ENCODE results near the gene SLC16A3. TPM values are rescaled to one million over a fixed set of nuclear protein-coding genes. Genes with fewer than 3 reads are reported as not detected.

SLC16A3 gene
- total and polyA plus RNA-seq, 8 donors, result 4.9 to 87.9 (median 37.7) TPM

- intact Hi-C loops (cut with DNase I; ENCODE audit: low total_unique reads), result no loop called here
- Histone ChIP-seq H3K4me1 (peaks cover 84 to 100% (median 95%) of the 10 kb centered on the region in 4 donors), H3K36me3 (peaks cover 26 to 76% (median 47%) of the 10 kb centered on the region in 4 donors), H3K9me3 (no peaks in the 10 kb centered on the region), H3K27me3 (no peaks in the 10 kb centered on the region), H3K4me3 (peak overlapping the region in 2 of 4 donors; percentile 25 to 28), H3K27ac (peak overlapping the region; percentile 58 to 86 (median 77))
- DNase-seq, result no peak
- WGBS, 5 donors, result 61 to 76% (median 70%) methylated on average over 9 to 17 of the region's 17 CpGs
- TF ChIP-seq CTCF (IDR thresholded peaks at IDR 0.05), result no peak
- TF ChIP-seq POLR2A (IDR thresholded peaks at IDR 0.05), result no peak
- TF ChIP-seq EP300 (IDR thresholded peaks at IDR 0.05), result no peak
- TF ChIP-seq POLR2AphosphoS5 (IDR thresholded peaks at IDR 0.05), result no peak
These were observed 10.6 kb downstream of the SLC16A3 start for GRCh38 chr17:82239401-82239925.

GRCh38 chr17:82239926-82240505 lies 11.2 kb downstream of the SLC16A3 start:
- no peak overlapping the region for H3K4me3 ChIP-seq
- H3K27ac ChIP-seq, result peak overlapping the region; percentile 58 to 86 (median 77)
- no peaks in the 10 kb centered on the region for H3K9me3 ChIP-seq
- peaks cover 31 to 81% (median 52%) of the 10 kb centered on the region in 4 donors for H3K36me3 ChIP-seq
- H3K27me3 ChIP-seq, result no peaks in the 10 kb centered on the region
- 69 to 83% (median 73%) methylated on average over 21 to 22 of the region's 22 CpGs for WGBS, 5 donors
- no peak for TF ChIP-seq CTCF (IDR thresholded peaks at IDR 0.05)
- no peak for TF ChIP-seq POLR2AphosphoS5 (IDR thresholded peaks at IDR 0.05)
- TF ChIP-seq POLR2A (IDR thresholded peaks at IDR 0.05), result no peak
- no peak for TF ChIP-seq EP300 (IDR thresholded peaks at IDR 0.05)
- peaks cover 78 to 100% (median 90%) of the 10 kb centered on the region in 4 donors for H3K4me1 ChIP-seq
- intact Hi-C loops (cut with DNase I; ENCODE audit: low total_unique reads), result no loop called here
- DNase-seq, result no peak

- WGBS, 5 donors, result 65 to 79% (median 73%) methylated on average over 14 to 20 of the region's 20 CpGs
- Histone ChIP-seq H3K36me3 (peaks cover 38 to 88% (median 58%) of the 10 kb centered on the region in 4 donors), H3K27ac (peak overlapping the region; percentile 32 to 86 (median 70)), H3K4me3 (no peak overlapping the region), H3K27me3 (no peaks in the 10 kb centered on the region), H3K4me1 (peaks cover 75 to 100% (median 84%) of the 10 kb centered on the region in 4 donors), H3K9me3 (no peaks in the 10 kb centered on the region)
- DNase-seq, result no peak
- TF ChIP-seq EP300 (IDR thresholded peaks at IDR 0.05) (no peak), POLR2A (IDR thresholded peaks at IDR 0.05) (no peak), POLR2AphosphoS5 (IDR thresholded peaks at IDR 0.05) (no peak), CTCF (IDR thresholded peaks at IDR 0.05) (no peak)
- intact Hi-C loops (cut with DNase I; ENCODE audit: low total_unique reads), result no loop called here
These were observed 11.8 kb downstream of the SLC16A3 start for GRCh38 chr17:82240506-82241182.

GRCh38 chr17:82241183-82241925 lies 12.5 kb downstream of the SLC16A3 start:
- peak; percentile 69 to 70 for DNase-seq
- Histone ChIP-seq H3K27me3 (no peaks in the 10 kb centered on the region), H3K36me3 (peaks cover 45 to 93% (median 63%) of the 10 kb centered on the region in 4 donors), H3K4me1 (peaks cover 72 to 100% (median 83%) of the 10 kb centered on the region in 4 donors), H3K27ac (peak overlapping the region; percentile 67 to 86 (median 70)), H3K4me3 (peak overlapping the region in 1 of 4 donors; percentile 1), H3K9me3 (no peaks in the 10 kb centered on the region)
- no peak for TF ChIP-seq CTCF (IDR thresholded peaks at IDR 0.05)
- peak in 2 of 3 donors; percentile 11 to 47 for TF ChIP-seq POLR2AphosphoS5 (IDR thresholded peaks at IDR 0.05)
- intact Hi-C loops (cut with DNase I; ENCODE audit: low total_unique reads), result no loop called here
- WGBS, 5 donors, result 29 to 50% (median 46%) methylated on average over 19 to 27 of the region's 27 CpGs

Data from stomach (tissue), 9 donors.